ENCODE data around the gene FLNC. TPM values are rescaled to one million over a fixed set of nuclear protein-coding genes. Genes with fewer than 3 reads are reported as not detected.

FLNC gene
- total RNA-seq, 3 donors from 2014 or later (not counting 1 experiment from before 2014, with no cell fraction given): 0.05 to 0.25 TPM; not detected in 1

DNA sequence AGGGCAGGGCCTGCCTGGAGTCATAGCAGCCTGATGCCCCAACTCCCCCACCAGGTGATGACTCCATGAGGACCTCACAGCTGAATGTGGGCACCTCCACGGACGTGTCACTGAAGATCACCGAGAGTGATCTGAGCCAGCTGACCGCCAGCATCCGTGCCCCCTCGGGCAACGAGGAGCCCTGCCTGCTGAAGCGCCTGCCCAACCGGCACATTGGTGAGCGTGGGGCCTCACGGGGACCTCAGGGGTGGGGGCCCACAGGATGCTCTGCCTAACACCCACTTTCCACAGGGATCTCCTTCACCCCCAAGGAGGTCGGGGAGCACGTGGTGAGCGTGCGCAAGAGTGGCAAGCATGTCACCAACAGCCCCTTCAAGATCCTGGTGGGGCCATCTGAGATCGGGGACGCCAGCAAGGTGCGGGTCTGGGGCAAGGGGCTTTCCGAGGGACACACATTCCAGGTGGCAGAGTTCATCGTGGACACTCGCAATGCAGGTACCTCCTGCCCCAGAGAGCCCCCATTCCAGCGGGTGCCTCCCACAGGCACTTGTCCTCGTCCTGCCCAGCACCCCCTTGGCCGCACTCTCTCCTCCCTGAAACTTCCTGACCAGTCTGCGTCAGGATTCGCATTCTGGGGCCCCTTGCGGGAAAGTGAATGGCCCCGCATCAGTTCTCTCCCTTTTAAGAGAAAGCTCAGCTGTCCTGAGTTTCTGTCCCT, 22.5 kb downstream of the FLNC start:
- H3K4me1 Mint-ChIP-seq: no peaks in the 10 kb centered on the region
- 89% methylated on average over 28 of the region's 28 CpGs for WGBS (ENCODE audit: insufficient coverage)
- no peak for DNase-seq
- no peaks in the 10 kb centered on the region for H3K36me3 ChIP-seq (ENCODE audit: control insufficient read depth, insufficient read depth, low read length)
- intact Hi-C loops (cut with micrococcal nuclease): no loop called here
- no peak overlapping the region for H3K27ac Mint-ChIP-seq
- ATAC-seq: no peak
- no peak overlapping the region for H3K4me3 Mint-ChIP-seq
- H3K9me3 ChIP-seq (ENCODE audit: control insufficient read depth, insufficient read depth, low read length): no peaks in the 10 kb centered on the region
- H3K27ac ChIP-seq (ENCODE audit: low read length): no peak overlapping the region
- H3K4me1 ChIP-seq (ENCODE audit: control insufficient read depth, insufficient read depth, low read length): no peaks in the 10 kb centered on the region
- H3K27me3 Mint-ChIP-seq (ENCODE audit: low read depth in 2 of 2): peaks cover 0 to 3% of the 10 kb centered on the region in 2 donors
- H3K27me3 ChIP-seq (ENCODE audit: control insufficient read depth, insufficient read depth, low read length): no peaks in the 10 kb centered on the region
- H3K9me3 Mint-ChIP-seq: no peaks in the 10 kb centered on the region
- H3K4me3 ChIP-seq (ENCODE audit: low read length): no peak overlapping the region
- no peaks in the 10 kb centered on the region for H3K36me3 Mint-ChIP-seq
- TF ChIP-seq, protein P1, sequence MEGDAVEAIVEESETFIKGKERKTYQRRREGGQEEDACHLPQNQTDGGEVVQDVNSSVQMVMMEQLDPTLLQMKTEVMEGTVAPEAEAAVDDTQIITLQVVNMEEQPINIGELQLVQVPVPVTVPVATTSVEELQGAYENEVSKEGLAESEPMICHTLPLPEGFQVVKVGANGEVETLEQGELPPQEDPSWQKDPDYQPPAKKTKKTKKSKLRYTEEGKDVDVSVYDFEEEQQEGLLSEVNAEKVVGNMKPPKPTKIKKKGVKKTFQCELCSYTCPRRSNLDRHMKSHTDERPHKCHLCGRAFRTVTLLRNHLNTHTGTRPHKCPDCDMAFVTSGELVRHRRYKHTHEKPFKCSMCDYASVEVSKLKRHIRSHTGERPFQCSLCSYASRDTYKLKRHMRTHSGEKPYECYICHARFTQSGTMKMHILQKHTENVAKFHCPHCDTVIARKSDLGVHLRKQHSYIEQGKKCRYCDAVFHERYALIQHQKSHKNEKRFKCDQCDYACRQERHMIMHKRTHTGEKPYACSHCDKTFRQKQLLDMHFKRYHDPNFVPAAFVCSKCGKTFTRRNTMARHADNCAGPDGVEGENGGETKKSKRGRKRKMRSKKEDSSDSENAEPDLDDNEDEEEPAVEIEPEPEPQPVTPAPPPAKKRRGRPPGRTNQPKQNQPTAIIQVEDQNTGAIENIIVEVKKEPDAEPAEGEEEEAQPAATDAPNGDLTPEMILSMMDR (IDR thresholded peaks at IDR 0.05): no peak

DNA sequence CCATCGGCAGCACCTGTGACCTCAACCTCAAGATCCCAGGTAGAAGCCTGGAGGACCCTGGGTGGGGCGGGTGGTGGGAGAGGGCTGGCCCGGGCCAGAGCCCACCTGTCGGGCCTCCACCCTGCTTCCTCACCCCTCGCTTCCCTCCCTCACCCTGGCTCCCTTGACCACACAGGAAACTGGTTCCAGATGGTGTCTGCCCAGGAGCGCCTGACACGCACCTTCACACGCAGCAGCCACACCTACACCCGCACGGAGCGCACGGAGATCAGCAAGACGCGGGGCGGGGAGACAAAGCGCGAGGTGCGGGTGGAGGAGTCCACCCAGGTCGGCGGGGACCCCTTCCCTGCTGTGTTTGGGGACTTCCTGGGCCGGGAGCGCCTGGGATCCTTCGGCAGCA, 23.6 kb downstream of the FLNC start:
- TF ChIP-seq, protein P1 (IDR thresholded peaks at IDR 0.05): no peak
- no peak overlapping the region for H3K4me3 Mint-ChIP-seq
- no peaks in the 10 kb centered on the region for H3K36me3 Mint-ChIP-seq
- ATAC-seq (no peak), DNase-seq (no peak)
- Histone ChIP-seq H3K36me3 (ENCODE audit: control insufficient read depth, insufficient read depth, low read length) (no peaks in the 10 kb centered on the region), H3K9me3 (ENCODE audit: control insufficient read depth, insufficient read depth, low read length) (no peaks in the 10 kb centered on the region), H3K4me1 (ENCODE audit: control insufficient read depth, insufficient read depth, low read length) (no peaks in the 10 kb centered on the region), H3K27me3 (ENCODE audit: control insufficient read depth, insufficient read depth, low read length) (no peaks in the 10 kb centered on the region), H3K27ac (ENCODE audit: low read length) (no peak overlapping the region), H3K4me3 (ENCODE audit: low read length) (no peak overlapping the region)
- H3K27ac Mint-ChIP-seq: no peak overlapping the region
- peaks cover 0 to 3% of the 10 kb centered on the region in 2 donors for H3K27me3 Mint-ChIP-seq (ENCODE audit: low read depth in 2 of 2)
- H3K4me1 Mint-ChIP-seq: no peaks in the 10 kb centered on the region
- WGBS (ENCODE audit: insufficient coverage): 61% methylated on average over 23 of the region's 23 CpGs
- H3K9me3 Mint-ChIP-seq: no peaks in the 10 kb centered on the region
- intact Hi-C loops (cut with micrococcal nuclease): no loop called here

DNA sequence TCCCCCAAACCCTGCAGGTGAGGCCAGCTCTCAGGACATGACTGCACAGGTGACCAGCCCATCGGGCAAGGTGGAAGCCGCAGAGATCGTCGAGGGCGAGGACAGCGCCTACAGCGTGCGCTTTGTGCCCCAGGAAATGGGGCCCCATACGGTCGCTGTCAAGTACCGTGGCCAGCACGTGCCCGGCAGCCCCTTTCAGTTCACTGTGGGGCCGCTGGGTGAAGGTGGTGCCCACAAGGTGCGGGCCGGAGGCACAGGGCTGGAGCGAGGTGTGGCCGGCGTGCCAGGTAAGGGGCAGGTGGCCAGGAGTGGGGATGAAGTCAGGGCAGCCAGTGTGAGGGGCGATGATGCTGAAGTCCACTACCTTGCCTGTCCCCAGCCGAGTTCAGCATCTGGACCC, 24.2 kb downstream of the FLNC start:
- TF ChIP-seq, protein P1 (IDR thresholded peaks at IDR 0.05): no peak
- 88% methylated on average over 21 of the region's 21 CpGs for WGBS (ENCODE audit: insufficient coverage)
- no peaks in the 10 kb centered on the region for H3K36me3 Mint-ChIP-seq
- Histone ChIP-seq H3K27me3 (ENCODE audit: control insufficient read depth, insufficient read depth, low read length) (no peaks in the 10 kb centered on the region), H3K27ac (ENCODE audit: low read length) (no peak overlapping the region), H3K4me3 (ENCODE audit: low read length) (no peak overlapping the region), H3K36me3 (ENCODE audit: control insufficient read depth, insufficient read depth, low read length) (no peaks in the 10 kb centered on the region), H3K9me3 (ENCODE audit: control insufficient read depth, insufficient read depth, low read length) (no peaks in the 10 kb centered on the region), H3K4me1 (ENCODE audit: control insufficient read depth, insufficient read depth, low read length) (no peaks in the 10 kb centered on the region)
- no peak overlapping the region for H3K4me3 Mint-ChIP-seq
- no peaks in the 10 kb centered on the region for H3K9me3 Mint-ChIP-seq
- H3K27me3 Mint-ChIP-seq (ENCODE audit: low read depth in 2 of 2): peaks cover 0 to 3% of the 10 kb centered on the region in 2 donors
- intact Hi-C loops (cut with micrococcal nuclease): no loop called here
- no peaks in the 10 kb centered on the region for H3K4me1 Mint-ChIP-seq
- H3K27ac Mint-ChIP-seq: no peak overlapping the region
- DNase-seq (no peak), ATAC-seq (no peak)

DNA sequence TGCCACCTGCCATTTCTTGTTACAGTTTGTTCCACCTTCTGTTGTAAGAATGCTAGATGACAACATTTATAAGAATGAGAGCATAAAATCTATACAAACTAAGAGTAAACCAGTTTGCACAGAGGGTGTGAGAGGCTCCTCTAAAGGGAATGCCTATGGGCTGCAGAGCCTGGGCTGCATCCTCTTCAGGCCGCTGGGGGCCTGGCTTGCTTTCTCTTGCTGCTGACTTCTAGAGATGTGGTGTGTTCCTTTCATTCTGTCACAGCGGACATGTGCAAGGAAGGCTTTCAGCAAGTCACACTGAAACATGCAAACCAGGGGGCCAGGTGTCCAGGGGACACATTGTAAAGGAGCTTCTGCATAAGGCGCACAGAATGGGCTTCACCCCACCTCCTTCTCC, 25.4 kb downstream of the FLNC start:
- ATAC-seq (no peak), DNase-seq (no peak)
- Histone ChIP-seq H3K27me3 (ENCODE audit: control insufficient read depth, insufficient read depth, low read length) (no peaks in the 10 kb centered on the region), H3K4me1 (ENCODE audit: control insufficient read depth, insufficient read depth, low read length) (no peaks in the 10 kb centered on the region), H3K9me3 (ENCODE audit: control insufficient read depth, insufficient read depth, low read length) (no peaks in the 10 kb centered on the region), H3K27ac (ENCODE audit: low read length) (no peak overlapping the region), H3K4me3 (ENCODE audit: low read length) (no peak overlapping the region), H3K36me3 (ENCODE audit: control insufficient read depth, insufficient read depth, low read length) (no peaks in the 10 kb centered on the region)
- Mint-ChIP-seq H3K27ac (no peak overlapping the region), H3K4me1 (no peaks in the 10 kb centered on the region), H3K27me3 (ENCODE audit: low read depth in 2 of 2) (peaks cover 0 to 3% of the 10 kb centered on the region in 2 donors), H3K4me3 (no peak overlapping the region), H3K36me3 (no peaks in the 10 kb centered on the region), H3K9me3 (no peaks in the 10 kb centered on the region)
- intact Hi-C loops (cut with micrococcal nuclease): no loop called here
- TF ChIP-seq, protein P1 (IDR thresholded peaks at IDR 0.05): no peak
- 90% methylated on average over 3 of the region's 3 CpGs for WGBS (ENCODE audit: insufficient coverage)

All from natural killer cell (primary cell).